Measurements from ENCODE around the gene CLEC4D. TPM values are rescaled to one million over a fixed set of nuclear protein-coding genes. Genes with fewer than 3 reads are reported as not detected.

CLEC4D gene
- total RNA-seq, 1 experiment from 2014 or later: 0.42 TPM

GRCh38 chr12:8501720-8502119, 11.6 kb upstream of the CLEC4D start:
- no peak overlapping the region for H3K4me3 Mint-ChIP-seq
- Histone ChIP-seq H3K56ac (ENCODE audit: insufficient read length, low read depth, low read length) (no peak overlapping the region), H2BK15ac (ENCODE audit: low read depth, low read length) (no peak overlapping the region), H3K4me2 (ENCODE audit: insufficient read depth, insufficient read length, low read length) (no peak overlapping the region), H3K4me1 (ENCODE audit: insufficient read depth, low read length) (peaks cover 3% of the 10 kb centered on the region; the same call in 1 of the 2 replicates), H3K23ac (ENCODE audit: insufficient read length, low read depth, low read length) (no peak overlapping the region), H3K9ac (ENCODE audit: extremely low read depth, insufficient read length, low read length) (no peak overlapping the region), H3K4ac (ENCODE audit: low read depth, low read length) (no peak overlapping the region), H4K5ac (ENCODE audit: insufficient read length, low read depth, low read length) (no peak overlapping the region), H2BK5ac (ENCODE audit: insufficient read length, low read length) (no peak overlapping the region), H4K20me1 (ENCODE audit: control insufficient read depth, insufficient read depth, insufficient read length) (no peaks in the 10 kb centered on the region), H3K9me3 (ENCODE audit: control insufficient read depth, low read depth, low read length) (no peaks in the 10 kb centered on the region), H3K79me1 (ENCODE audit: insufficient read depth, low read depth, low read length, poor library complexity, severe bottlenecking) (no peaks in the 10 kb centered on the region), H4K8ac (replicated peaks; ENCODE audit: insufficient read length, low read depth, low read length) (no peak overlapping the region), H3K18ac (ENCODE audit: insufficient read length, low read depth, low read length) (no peak overlapping the region), H2BK12ac (ENCODE audit: insufficient read length, low read depth, low read length) (no peak overlapping the region), H4K91ac (ENCODE audit: insufficient read length, low read depth, low read length) (no peak overlapping the region), H2AK5ac (ENCODE audit: insufficient read length, low read length) (no peak overlapping the region), H2BK20ac (ENCODE audit: low read depth, low read length, poor library complexity, severe bottlenecking) (no peak overlapping the region), H3K27me3 (ENCODE audit: insufficient read depth, low read length) (no peaks in the 10 kb centered on the region), H2BK120ac (ENCODE audit: low read depth, low read length, poor library complexity, severe bottlenecking) (no peak overlapping the region), H2AFZ (ENCODE audit: low read length) (no peak overlapping the region), H3K79me2 (ENCODE audit: insufficient read depth, low read length) (no peaks in the 10 kb centered on the region), H3T11ph (ENCODE audit: low read length) (no peak overlapping the region), H3K23me2 (ENCODE audit: insufficient read length, low read depth, low read length, poor library complexity, severe bottlenecking) (no peaks in the 10 kb centered on the region), H3K14ac (ENCODE audit: insufficient read depth, low read length) (no peak overlapping the region), H3K27ac (ENCODE audit: insufficient read length, low read depth, low read length) (no peak overlapping the region)
- WGBS (ENCODE audit: extremely low coverage, insufficient read length, low lambda C conversion rate): 100% methylated on average over 2 of the region's 3 CpGs
- H3K27me3 Mint-ChIP-seq (ENCODE audit: low read depth): no peaks in the 10 kb centered on the region
- TF ChIP-seq, protein P1, sequence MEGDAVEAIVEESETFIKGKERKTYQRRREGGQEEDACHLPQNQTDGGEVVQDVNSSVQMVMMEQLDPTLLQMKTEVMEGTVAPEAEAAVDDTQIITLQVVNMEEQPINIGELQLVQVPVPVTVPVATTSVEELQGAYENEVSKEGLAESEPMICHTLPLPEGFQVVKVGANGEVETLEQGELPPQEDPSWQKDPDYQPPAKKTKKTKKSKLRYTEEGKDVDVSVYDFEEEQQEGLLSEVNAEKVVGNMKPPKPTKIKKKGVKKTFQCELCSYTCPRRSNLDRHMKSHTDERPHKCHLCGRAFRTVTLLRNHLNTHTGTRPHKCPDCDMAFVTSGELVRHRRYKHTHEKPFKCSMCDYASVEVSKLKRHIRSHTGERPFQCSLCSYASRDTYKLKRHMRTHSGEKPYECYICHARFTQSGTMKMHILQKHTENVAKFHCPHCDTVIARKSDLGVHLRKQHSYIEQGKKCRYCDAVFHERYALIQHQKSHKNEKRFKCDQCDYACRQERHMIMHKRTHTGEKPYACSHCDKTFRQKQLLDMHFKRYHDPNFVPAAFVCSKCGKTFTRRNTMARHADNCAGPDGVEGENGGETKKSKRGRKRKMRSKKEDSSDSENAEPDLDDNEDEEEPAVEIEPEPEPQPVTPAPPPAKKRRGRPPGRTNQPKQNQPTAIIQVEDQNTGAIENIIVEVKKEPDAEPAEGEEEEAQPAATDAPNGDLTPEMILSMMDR (conservative IDR thresholded peaks at IDR 0.05): no peak
- H3K9me3 Mint-ChIP-seq: no peaks in the 10 kb centered on the region; a peak in 1 of 5 replicates
- H3K27ac Mint-ChIP-seq: no peak overlapping the region
- H3K4me1 Mint-ChIP-seq: peaks cover 7 to 16% of the 10 kb centered on the region in 2 experiments
- DNase-seq: no peak
- H3K36me3 Mint-ChIP-seq (ENCODE audit: insufficient read depth in 1 of 3, low read depth in 3 of 3): no peaks in the 10 kb centered on the region
